GM18867 (cell line): ENCODE results near the gene ALDH1L2.
A peak's percentile ranks its signal among the peaks of the same experiment; 100 is the strongest.

Experiments used
- ATAC-seq: cut with Tn5 transposase; IDR thresholded peaks from one replicate; pipeline ENCODE4 v1.9.1; 2021; ENCODE audit warnings: mild to moderate bottlenecking, moderate library complexity; ENCODE audit not compliant: unreplicated experiment

ALDH1L2 gene

DNA sequence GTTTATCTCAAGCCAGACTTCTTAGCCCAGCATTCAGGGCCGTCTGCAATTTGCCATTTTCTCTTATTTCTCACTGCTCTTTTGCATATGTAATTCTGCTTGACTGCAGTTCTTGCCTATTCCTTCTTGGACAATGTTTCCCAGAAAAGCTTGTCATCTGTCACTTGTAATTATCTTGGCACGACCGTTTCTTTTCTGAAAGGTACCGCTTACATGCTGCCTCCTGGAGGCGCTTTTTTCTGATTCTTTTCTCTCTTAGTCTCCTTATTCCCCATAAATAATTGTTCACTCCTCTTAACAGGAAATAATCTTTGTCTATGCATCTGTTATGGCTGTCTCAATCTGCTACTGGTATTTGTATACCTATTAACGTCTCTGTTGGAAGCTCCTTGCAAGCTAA, 1.2 kb upstream of the ALDH1L2 start:
- no peak for ATAC-seq

DNA sequence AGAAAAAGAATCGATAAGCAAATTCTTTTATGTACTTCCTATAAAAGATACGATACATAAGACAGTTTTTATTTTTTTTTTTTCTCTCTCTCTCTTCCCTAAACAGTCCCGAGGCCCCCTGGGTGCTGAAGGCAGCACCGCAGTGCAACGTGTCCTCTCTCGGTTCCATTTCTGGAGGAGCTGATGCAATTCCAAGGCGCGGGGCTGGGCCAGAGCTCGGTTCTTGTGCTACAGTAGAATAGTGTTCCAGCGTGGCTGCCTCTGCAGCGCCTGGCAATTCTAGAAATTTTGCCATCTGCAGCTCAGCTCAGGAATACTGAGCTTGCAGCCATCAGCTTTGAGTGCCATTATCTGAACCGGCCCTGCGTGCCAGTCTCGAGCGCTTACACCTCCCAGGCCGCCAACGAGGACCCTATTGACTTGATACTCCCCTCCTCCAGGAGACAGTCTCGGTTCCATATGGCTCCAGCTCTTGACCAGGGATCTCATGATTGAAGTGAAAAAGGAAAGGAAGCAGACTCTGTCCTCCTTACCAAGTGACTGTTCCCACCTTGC, 630 bp downstream of the ALDH1L2 start:
- no peak for ATAC-seq

DNA sequence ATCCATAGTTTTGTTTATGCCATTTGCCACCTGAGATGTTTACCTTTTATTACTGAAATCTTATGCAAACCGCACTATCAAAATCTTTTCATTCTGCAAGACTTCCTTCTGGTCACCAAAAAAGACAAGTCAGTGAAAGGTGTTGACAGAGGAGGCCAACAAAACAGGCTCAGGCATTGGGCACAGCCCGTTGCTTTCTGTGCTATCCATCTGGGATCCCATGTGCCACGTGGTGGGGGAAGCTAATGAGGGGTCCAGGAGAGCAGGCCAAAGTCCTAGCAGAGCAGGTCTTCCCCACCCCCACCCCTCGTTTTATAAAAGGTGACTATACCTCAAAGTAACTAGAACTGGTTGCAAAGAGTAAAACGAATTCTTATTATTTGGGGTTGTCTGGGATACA, 1.2 kb downstream of the ALDH1L2 start:
- ATAC-seq, result no peak

DNA sequence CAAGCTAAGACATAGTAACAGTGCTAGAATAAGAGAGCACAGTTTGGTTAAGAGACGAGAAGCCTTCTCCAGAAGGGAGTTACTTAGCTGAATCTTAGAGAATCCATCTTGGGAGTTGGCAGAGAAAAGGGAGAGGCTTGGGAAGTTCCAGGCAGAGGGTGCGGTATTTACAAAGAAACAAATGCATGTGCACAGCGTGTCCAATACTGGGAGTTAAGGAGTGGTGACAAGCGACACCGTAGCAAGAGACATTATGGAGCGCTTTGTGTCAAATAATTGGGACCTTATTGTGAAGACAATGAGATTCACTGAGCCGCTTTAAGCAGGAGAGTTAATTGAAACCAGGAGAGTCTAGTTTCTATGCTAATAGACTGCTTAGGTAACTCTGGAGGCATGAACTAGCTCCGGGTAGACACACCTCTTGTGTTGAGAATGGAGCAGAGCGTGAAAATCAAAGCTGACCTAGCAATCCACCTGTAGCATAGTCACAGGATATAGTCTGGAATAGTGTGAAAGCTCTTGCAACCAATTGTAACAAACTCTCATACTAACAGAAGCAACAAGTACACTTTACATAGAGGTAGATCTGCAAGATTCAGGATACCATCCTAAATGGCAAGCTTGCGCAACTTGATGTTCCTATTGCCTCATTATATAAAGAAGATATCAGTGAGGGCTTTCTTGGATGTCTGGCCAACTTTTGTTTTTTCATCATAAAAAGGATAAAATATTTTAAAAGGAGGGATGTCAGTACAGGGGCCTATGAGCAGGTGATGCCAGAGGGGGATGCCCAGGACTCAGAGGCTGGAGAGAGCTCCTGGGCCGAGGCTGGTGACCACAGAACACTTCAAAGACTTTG, 5.3 kb downstream of the ALDH1L2 start:
- no peak for ATAC-seq

DNA sequence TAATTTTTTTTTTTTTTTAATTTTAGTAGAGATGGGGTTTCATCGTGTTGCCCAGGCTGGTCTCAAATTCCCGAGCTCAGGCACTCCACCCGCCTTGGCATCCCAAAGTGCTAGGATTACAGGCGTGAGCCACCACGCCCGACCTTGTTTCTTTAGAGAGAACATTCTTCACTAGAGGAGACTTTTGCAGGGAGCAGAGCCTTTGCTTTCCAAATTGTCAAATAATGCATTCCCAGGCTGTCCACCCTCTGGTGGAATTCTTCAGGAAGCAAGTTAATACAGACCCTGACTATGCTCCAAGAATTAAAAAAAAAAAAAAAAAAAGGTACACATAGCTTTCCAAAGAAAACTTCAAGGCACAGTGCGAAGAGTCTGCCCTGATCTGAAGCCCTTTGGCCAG, 6.8 kb downstream of the ALDH1L2 start:
- no peak for ATAC-seq

DNA sequence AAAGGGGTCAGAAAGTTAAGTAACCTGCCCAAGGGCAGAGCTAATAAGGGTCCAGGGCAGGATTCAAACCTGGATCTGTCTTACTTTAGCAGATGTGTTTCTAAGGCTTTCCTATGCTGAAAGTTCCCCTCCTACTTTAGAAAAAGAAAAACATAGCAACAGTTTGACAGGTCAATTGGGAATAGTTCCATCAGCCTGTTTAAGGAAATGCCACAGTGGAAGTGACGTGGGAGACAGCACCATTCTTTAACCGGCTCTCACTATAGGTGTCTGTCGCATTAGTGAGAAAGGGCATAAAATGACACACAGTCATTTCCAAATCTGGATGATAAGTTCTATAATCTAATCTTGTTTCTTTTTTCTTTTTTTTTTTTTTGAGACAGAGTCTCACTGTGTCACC, 7.3 kb downstream of the ALDH1L2 start:
- no peak for ATAC-seq

DNA sequence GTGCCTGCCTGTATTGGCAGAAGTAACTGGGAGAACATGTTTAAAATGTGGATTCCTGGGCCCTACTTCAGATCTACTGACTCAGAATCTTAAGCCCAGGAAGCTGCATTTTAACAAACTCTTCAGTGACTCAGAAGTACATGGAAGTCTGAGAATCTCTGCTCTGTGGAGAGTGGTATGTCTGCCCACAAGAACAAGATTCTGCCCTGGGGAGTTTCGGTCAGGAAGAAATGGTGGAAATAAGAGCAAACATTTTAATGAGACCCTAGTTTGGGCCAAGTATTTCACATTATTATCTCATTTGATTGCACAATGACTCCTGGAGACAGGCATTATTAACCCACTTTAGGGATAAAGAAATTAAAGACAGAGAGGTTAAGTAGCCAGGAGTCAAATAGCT, 8.2 kb downstream of the ALDH1L2 start:
- no peak for ATAC-seq

DNA sequence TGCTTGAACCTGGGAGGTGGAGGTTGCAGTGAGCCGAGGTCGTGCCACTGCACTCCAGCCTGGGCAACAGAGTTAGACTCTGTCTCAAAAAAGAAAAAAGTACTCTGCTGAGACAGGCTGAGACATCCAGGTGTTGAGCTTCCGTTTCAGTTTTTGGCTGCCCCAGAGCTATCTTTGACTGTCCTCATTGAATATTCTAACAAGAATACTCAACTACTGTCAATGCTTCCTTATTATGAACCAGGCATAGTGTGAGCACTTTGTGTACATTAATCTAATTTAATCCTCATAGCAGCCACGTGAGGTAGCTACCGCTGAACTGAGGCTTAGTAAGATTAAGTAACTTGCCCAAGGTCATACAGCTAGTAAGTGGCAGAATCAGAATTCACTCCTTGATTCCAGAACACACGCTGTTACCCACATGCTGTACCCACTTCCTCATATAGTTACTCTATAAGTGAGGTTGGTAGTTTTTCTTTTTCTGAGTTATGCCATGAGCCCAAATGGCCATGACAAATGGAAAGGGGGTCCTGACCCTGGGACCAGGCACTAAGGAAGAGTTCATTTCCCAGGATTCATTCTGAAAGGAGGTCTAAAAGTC, 11.3 kb downstream of the ALDH1L2 start:
- peak; percentile 51 for ATAC-seq

DNA sequence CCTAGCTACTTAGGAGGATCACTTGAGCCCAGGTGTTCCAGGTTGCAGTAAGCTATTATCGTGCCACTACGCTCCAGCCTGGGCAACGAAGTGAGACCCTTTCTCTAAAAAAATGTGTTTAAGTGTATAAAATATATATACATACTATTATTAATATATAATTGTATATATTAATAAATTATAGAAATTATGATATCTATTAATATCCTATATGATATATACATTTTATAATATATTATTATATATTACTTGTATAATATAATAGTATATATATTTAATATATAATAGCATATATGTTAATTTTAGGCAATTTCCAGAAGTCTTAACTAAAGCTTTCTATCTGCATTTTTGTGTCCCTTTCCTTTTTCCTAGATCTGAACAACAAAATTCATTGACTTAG, 12.3 kb downstream of the ALDH1L2 start:
- no peak for ATAC-seq

DNA sequence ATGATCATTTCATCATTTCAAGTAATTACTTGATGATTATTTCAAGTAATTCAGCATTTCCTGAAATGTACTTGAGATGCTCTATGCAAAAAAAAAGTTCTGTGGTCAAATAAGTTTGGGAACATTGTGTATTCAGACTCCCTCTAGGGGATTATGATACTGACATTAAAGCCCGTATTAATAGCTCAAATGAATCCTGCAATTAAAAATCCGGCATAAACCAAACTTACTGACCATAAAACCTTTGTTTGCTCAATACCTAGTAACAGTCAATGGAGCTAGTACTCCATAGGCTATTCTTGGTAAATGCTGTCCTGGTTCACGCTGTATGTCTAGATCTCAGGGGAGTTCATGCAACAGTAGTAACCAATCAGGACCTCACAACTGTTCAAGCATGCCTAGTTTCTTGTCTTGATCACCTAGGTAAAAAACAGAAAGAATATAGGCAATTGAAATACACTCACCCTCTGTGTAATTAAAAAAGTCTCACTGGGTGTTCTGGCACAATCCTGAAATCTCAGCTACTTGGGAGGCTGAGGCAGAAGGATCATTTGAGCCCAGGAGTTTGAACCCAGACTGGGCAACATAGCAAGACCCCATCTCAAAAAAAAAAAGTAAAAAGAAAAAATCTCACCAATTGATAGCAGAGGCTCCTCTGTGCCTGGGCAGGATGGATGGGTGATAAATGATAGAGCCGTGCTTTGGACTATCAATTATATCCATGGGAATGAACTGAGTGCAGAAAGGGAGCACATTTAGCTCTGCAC, 14.1 kb downstream of the ALDH1L2 start:
- ATAC-seq, result no peak

DNA sequence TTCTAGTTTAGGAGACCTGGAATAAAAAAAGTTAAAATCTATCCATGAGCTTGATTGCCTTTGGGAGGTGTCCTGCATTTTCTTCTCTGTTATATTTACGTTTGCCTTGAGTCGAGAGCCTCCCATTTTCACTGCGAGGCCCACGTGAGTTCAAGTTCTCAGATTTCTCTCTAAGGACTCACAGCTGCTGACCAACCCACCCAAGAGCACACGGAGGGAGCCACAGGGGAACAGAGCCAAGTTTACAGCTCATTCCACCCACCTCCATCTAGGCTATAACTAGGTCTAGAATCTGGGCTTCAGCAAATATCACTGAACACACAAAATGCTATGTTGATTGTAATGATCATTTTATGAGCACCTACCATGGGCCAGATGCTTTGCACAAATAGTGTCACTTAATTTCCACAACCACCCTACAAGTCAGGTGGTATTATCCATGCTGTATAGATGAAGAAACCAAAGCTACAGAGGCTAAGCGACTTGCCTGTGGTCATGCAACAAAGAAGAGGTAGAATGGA, 16.7 kb downstream of the ALDH1L2 start:
- no peak for ATAC-seq

DNA sequence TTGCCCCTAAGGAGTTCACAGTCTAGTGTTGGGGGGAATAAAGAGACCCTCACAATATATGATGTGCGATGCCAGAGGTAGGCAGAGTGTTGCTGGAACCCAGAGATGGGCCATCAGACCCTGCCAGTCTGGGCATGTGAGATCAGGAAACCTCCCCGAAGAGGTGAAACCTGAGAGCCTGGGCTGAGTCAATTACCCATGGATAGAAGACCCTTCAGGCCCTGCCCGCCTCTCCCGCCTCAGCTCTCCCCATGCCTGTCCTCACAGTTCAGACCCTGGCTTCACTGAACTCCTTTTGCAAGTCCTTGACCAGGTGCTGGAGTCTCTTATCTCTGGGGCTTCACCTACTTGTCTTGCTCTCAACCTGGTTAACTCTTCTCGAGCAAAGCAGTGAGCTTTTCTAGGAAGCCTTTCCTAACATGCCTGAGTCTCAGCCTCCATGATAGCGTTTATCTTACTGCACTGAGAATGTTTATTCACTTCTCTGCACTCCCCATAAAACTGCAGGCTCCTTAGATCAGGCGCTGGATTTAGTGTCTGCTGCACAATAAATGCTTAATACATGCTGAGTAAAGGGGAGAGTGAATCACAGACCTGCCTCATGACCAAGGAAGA, 19.6 kb downstream of the ALDH1L2 start:
- no peak for ATAC-seq

DNA sequence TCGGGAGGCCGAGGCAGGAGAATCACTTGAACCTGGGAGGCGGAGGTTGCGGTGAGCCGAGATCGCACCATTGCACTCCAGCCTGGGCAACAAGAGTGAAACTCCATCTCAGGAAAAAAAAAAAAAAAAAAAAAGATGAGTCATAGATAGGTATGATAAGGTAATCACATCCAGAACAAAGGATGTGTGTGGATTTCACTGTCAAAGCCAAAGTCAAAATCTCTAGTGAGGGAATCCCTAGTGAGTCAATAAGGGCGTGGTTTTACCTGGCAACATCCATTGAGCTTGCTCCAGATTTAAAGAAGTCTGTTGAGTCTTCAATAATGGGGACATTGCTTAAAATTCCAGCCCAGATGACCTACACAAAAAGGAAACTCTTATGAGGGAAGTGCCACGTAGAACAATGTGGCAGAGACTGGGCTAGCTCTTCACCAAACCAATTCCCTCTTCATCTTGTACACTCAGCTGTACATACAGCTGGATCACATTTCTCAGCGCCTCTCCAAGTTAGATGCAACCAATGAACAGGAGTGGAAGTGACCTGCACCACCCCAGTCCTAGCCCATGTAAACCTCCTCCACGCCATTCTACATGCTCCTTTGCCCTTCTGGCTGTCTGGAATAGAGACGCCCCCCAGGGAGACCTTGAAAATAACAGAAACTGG, 23.4 kb downstream of the ALDH1L2 start:
- no peak for ATAC-seq

DNA sequence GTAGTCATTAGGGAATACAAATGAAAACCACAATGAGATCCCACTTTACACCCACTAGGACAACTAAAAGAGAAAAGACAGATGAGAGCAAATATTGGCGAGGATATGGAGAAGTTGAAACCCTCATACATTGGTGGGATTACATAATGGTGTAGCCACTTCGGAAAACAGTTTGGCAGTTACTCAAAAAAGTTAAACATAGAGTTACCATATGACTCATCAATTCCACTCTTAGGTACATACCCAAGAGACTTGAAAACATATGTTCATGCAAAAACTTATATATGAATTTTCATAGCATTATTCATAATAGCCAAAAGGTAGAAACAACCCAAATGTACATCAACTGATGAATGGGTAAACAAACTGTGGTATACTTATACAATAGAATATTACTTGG, 27.1 kb downstream of the ALDH1L2 start:
- no peak for ATAC-seq

DNA sequence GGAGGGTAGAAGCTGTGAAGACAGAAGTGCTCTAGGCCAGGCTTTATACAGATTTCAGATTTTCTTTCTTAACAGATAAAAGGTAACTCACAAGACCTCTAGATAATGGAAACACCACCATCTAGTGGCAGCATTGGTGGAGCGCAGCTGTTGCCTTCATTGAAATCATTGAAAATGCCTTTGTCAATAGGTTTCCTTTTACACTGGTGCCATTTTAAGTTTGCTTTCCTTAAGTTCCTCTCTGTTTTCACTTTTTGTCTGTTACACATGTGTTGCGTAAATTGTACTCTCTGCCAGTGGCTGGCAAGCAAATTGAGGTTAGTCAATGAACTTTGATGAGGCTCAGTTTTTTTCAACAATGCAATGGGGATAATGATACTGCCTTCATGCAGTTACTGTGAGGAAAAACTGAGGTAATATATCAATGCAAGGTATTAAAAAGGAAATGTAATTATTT, 31.1 kb downstream of the ALDH1L2 start:
- peak; percentile 70 for ATAC-seq

DNA sequence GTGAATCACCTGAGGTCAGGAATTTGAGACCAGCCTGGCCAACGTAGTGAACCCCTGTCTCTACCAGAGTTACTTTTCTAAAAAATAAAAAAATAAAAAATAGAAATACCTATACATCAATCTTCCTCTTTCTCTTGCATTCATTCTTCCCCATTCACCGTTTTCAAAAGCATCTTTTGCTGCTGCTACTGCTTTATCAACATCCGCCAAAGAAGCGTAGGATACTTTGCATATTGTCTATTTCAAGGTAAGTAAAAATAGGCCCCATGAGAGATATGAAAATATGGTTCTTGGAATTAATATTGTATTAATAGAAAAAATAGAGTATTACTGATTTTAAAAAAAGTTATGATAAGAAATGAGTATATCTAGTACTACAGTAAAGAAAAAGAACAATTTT, 32.3 kb downstream of the ALDH1L2 start:
- ATAC-seq, result no peak

DNA sequence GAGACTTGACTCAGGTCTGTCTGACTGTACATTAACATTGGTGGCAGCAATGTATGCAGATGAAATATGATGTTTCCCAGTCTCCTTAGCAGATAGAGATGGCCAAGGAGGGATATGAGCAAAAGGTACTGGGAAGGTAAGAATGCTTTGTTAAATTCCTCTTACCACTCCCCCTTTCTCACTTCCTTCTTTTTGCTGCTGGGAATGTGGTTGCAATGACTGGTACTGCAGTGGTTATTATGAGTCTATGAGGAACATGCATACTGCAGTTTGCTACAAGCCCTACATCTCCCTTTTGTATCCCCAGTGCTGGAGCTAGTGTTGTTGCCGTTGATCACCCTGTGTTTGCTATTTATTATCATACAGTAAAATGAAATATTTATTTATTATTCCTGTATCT, 35.9 kb downstream of the ALDH1L2 start:
- ATAC-seq, result no peak

DNA sequence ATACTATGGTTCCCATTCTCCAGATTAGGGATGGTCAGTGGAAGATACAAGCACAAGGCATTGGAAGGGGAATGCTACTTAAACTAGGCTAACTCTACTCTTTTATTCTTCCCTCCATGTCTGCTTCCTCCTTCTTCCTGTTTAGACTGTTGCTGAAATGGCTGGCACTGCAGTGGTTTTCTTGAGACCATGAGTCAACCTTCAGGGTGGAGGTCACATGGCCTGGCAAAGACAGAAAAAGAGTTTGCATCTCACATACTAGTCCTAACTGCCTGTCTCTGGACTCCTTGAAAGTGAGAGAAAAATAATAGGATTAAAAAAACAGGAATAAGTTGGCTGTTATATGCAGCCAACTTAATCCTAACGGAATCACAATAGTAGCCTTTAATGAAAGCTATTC, 37.0 kb downstream of the ALDH1L2 start:
- ATAC-seq, result no peak

DNA sequence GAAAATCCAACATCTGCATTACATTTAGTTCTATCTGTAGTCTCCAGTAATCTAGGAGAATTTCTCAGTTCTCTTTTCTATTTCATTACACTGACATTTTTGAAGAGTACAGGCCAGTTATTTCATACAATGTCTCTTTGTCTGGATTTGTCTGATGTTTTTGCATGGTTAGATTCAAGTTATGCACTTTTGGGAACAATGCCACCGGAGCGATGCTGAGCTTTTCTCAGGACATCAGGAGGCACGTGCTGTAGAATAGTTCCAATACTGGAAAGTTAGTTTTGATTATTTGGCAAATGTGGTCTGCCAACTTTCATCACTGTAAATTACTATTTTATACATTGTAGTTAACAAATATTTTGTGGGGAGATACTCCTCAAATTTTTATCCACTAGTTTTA, 43.1 kb downstream of the ALDH1L2 start:
- no peak for ATAC-seq

DNA sequence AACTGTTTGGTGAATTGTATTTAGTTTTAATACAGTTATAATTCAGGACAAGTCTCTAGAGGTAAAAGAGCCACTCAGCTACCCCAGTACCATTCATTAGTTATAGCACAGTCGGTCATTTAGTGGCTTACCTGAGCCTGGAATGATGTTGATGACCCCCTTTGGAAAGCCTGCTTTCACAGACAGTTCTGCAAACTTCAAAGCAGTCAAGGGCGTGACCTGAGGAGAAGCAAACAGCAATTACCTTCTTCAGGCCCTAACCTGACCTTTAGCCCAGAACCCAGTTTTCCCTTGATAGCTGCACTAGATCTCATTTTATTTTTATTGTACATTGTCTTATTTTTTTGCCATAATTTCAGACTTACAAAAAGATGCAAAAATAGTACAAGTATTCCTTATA, 43.8 kb downstream of the ALDH1L2 start:
- ATAC-seq, result no peak
